Uterus (tissue), 4 donors: ENCODE measurements around the gene KRTAP5-1. TPM values are rescaled to one million over a fixed set of nuclear protein-coding genes. Genes with fewer than 3 reads are reported as not detected.
A peak's percentile ranks its signal among the peaks of the same experiment; 100 is the strongest.

Experiments
- DNase-seq, 2 donors: peaks; one replicate each; pipeline ENCODE4 v3.0.0-alpha.2; 2019 to 2020
- H3K27ac ChIP-seq, 2 donors: fragments of 200-600 bp; sonication (generic); 1 replicate in 1 of 2; 2 replicates in 1 of 2; pipeline ENCODE4 v1.5.1; 2016 to 2018
- H3K27me3 ChIP-seq, 2 donors: fragments of 200-600 bp; sonication (generic); one replicate each; pipeline ENCODE4 v1.5.1; 2018 to 2019; ENCODE audit warnings: control low read depth in 1 of 2
- H3K36me3 ChIP-seq, 2 donors: fragments of 200-600 bp; sonication (generic); one replicate each; pipeline ENCODE4 v1.5.1; 2019; ENCODE audit warnings: control low read depth in 1 of 2
- H3K4me1 ChIP-seq, 2 donors: fragments of 200-600 bp; sonication (generic); one replicate each; pipeline ENCODE4 v1.5.1; 2018 to 2019; ENCODE audit warnings: control low read depth in 1 of 2
- H3K4me3 ChIP-seq, 2 donors: fragments of 200-600 bp; sonication (generic); 1 replicate in 1 of 2; 2 replicates in 1 of 2; pipeline ENCODE4 v1.5.1; 2018 to 2019; ENCODE audit warnings: mild to moderate bottlenecking in 1 of 2
- H3K9me3 ChIP-seq, 2 donors: fragments of 200-600 bp; sonication (generic); one replicate each; pipeline ENCODE4 v1.5.1; 2019; ENCODE audit warnings: control low read depth in 1 of 2
- CTCF ChIP-seq, 4 experiments: fragments of 200-600 bp in 2 of 4; fragments of 450-650 bp in 2 of 4; sonication (generic) in 2 of 4; IDR thresholded peaks; one replicate each; pipeline ENCODE4 v1.5.1; 2016 to 2019; ENCODE audit warnings: antibody characterized with exemption in 4 of 4, mild to moderate bottlenecking in 2 of 4, moderate library complexity in 1 of 4
- POLR2A ChIP-seq, 2 donors: fragments of 450-650 bp; IDR thresholded peaks; one replicate each; pipeline ENCODE4 v1.6.1; 2016; ENCODE audit warnings: antibody characterized with exemption in 2 of 2, mild to moderate bottlenecking in 1 of 2, moderate library complexity in 1 of 2
- intact Hi-C: fragments of 100-400 bp; cut with DNase I; formaldehyde crosslinking; loops from one replicate; pipeline ENCODE4 v1.15.1; 2023; ENCODE audit warnings: low total_unique reads
- total RNA-seq, 4 donors: library from RNA; depleted of rRNA in 3 of 4; stranded (reverse); fragments of >200 nt in 3 of 4; gene quantifications; one replicate each; pipeline versions ENCODE4 v1.1.0 to v1.2.4, GENCODE V29; 2014 to 2023
- donor health status: DM: yes; HTN: yes; CAD: no.

KRTAP5-1 gene
- total RNA-seq, 4 donors from 2014 or later, result not detected

- Histone ChIP-seq H3K9me3 (no peaks in the 10 kb centered on the region), H3K36me3 (no peaks in the 10 kb centered on the region), H3K27me3 (peaks cover 0 to 5% of the 10 kb centered on the region in 2 donors), H3K27ac (peak overlapping the region; percentile 58 to 78), H3K4me1 (peaks cover 0 to 36% of the 10 kb centered on the region in 2 donors), H3K4me3 (peak overlapping the region; percentile 38 to 53)
- intact Hi-C loops, result no loop called here
- no peak for DNase-seq
- no peak for TF ChIP-seq CTCF (IDR thresholded peaks at IDR 0.05)
- TF ChIP-seq POLR2A (IDR thresholded peaks at IDR 0.05), result no peak
Measured at GRCh38 chr11:1571760-1572196, 13.3 kb downstream of the KRTAP5-1 start.

GRCh38 chr11:1570896-1571759, 14.0 kb downstream of the KRTAP5-1 start:
- TF ChIP-seq POLR2A (IDR thresholded peaks at IDR 0.05), result peak in 1 of 2 donors; percentile 33
- TF ChIP-seq CTCF (IDR thresholded peaks at IDR 0.05), result no peak
- peak in 1 of 2 donors; percentile 29 for DNase-seq
- Histone ChIP-seq H3K27me3 (peaks cover 0 to 5% of the 10 kb centered on the region in 2 donors), H3K4me3 (peak overlapping the region; percentile 38 to 53), H3K27ac (peak overlapping the region; percentile 58 to 78), H3K9me3 (no peaks in the 10 kb centered on the region), H3K36me3 (no peaks in the 10 kb centered on the region), H3K4me1 (peaks cover 0 to 36% of the 10 kb centered on the region in 2 donors)
- intact Hi-C loops, result no loop called here

GRCh38 chr11:1570531-1570895, 14.6 kb downstream of the KRTAP5-1 start:
- peak overlapping the region; percentile 38 to 53 for H3K4me3 ChIP-seq
- H3K4me1 ChIP-seq, result peaks cover 0 to 36% of the 10 kb centered on the region in 2 donors
- H3K27ac ChIP-seq, result peak overlapping the region; percentile 58 to 78
- DNase-seq, result peak in 1 of 2 donors; percentile 18
- intact Hi-C loops, result no loop called here
- TF ChIP-seq CTCF (IDR thresholded peaks at IDR 0.05), result no peak
- no peak for TF ChIP-seq POLR2A (IDR thresholded peaks at IDR 0.05)
- no peaks in the 10 kb centered on the region for H3K9me3 ChIP-seq
- no peaks in the 10 kb centered on the region for H3K36me3 ChIP-seq
- H3K27me3 ChIP-seq, result peaks cover 0 to 5% of the 10 kb centered on the region in 2 donors

- intact Hi-C loops, result no loop called here
- no peak overlapping the region for H3K4me3 ChIP-seq
Measured at GRCh38 chr11:1570001-1570453, 15.1 kb downstream of the KRTAP5-1 start.

More at GRCh38 chr11:1570001-1570453, 15.1 kb downstream of the KRTAP5-1 start:
- H3K4me1 ChIP-seq, result peaks cover 0 to 36% of the 10 kb centered on the region in 2 donors
- peak overlapping the region; percentile 58 to 78 for H3K27ac ChIP-seq
- no peaks in the 10 kb centered on the region for H3K36me3 ChIP-seq
- TF ChIP-seq CTCF (IDR thresholded peaks at IDR 0.05) (no peak), POLR2A (IDR thresholded peaks at IDR 0.05) (no peak)
- H3K9me3 ChIP-seq, result no peaks in the 10 kb centered on the region
- H3K27me3 ChIP-seq, result peaks cover 0 to 5% of the 10 kb centered on the region in 2 donors
- no peak for DNase-seq
